Adrenal gland (tissue), 5 donors: Measurements from ENCODE around the gene MISP.

Source experiments
- POLR2A ChIP-seq, 2 donors: fragments of 450-650 bp; IDR thresholded peaks; one replicate each; pipeline ENCODE4 v1.6.1; 2017; ENCODE audit warnings: antibody characterized with exemption in 2 of 2, mild to moderate bottlenecking in 2 of 2, moderate library complexity in 1 of 2
- TF ChIP-seq, protein P1 (sequence below), 6 experiments: fragments of 450-650 bp in 4 of 6; fragments of 200-600 bp in 2 of 6; sonication (generic) in 1 of 6; IDR thresholded peaks; 1 replicate in 5 of 6; 2 replicates in 1 of 6; pipeline versions ENCODE4 v1.5.1 to v1.8.0; 2016 to 2021; ENCODE audit warnings: antibody characterized with exemption in 6 of 6, mild to moderate bottlenecking in 2 of 6, moderate library complexity in 1 of 6
- donor health status: DM: no; HTN: no; CAD: no.

DNA sequence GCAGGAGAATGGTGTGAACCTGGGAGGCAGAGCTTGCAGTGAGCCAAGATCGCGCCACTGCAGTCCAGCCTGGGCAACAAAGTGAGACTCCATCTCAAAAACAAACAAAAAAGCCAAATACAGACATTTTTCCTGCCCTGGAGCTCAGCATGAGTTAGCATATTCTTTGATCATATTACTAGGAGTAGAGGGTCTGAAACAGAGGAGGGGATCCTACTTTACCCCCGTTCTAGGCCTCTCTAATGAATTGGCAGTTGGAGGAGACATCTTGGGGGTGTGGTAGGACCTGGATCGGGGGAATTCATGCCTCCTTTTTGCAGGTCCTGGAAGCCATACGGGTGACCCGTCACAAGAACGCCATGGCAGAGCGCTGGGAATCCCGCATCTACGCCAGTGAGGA is 12.3 kb downstream of the MISP start:
- TF ChIP-seq, protein P1, sequence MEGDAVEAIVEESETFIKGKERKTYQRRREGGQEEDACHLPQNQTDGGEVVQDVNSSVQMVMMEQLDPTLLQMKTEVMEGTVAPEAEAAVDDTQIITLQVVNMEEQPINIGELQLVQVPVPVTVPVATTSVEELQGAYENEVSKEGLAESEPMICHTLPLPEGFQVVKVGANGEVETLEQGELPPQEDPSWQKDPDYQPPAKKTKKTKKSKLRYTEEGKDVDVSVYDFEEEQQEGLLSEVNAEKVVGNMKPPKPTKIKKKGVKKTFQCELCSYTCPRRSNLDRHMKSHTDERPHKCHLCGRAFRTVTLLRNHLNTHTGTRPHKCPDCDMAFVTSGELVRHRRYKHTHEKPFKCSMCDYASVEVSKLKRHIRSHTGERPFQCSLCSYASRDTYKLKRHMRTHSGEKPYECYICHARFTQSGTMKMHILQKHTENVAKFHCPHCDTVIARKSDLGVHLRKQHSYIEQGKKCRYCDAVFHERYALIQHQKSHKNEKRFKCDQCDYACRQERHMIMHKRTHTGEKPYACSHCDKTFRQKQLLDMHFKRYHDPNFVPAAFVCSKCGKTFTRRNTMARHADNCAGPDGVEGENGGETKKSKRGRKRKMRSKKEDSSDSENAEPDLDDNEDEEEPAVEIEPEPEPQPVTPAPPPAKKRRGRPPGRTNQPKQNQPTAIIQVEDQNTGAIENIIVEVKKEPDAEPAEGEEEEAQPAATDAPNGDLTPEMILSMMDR (IDR thresholded peaks at IDR 0.05), result no peak
- TF ChIP-seq POLR2A (IDR thresholded peaks at IDR 0.05), result no peak
